Stimulated activated CD4-positive, alpha-beta T cell treated with anti-CD3 and anti-CD28 coated beads, Interleukin-1b, Interleukin-23, amount 100 ng/mL, for 4 hours (primary cell): ENCODE measurements around the gene CFTR.

ENCODE experiments used
- DNase-seq, 2 donors: peaks; one replicate each; pipeline ENCODE4 v3.0.0-alpha.2; 2020; ENCODE audit warnings: low read depth in 2 of 2

Gene CFTR

DNA sequence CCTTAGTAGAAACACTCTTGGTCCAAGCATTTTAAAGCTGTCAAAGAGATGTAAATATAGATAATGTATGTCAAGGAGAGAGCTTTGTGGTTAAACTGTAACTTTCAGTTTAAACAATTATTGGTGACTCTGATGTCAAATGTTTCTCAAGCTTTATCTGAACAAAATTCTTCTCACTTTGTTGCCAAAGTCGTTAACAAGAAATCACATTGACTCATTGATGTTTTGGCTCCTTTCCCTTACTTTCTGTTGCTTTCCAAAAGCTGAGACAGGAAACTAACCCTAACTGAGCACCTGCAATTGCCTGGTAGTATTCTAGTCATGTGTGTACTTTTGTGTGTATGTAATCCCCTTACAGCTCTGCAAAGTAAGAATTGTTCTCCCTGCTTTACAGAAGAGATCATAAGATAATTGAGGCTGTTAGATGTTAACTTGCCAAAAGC, 108.5 kb downstream of the CFTR start:
- DNase-seq = no peak

- no peak for DNase-seq
Measured at GRCh38 chr7:117590191-117590590, 110.4 kb downstream of the CFTR start.

DNA sequence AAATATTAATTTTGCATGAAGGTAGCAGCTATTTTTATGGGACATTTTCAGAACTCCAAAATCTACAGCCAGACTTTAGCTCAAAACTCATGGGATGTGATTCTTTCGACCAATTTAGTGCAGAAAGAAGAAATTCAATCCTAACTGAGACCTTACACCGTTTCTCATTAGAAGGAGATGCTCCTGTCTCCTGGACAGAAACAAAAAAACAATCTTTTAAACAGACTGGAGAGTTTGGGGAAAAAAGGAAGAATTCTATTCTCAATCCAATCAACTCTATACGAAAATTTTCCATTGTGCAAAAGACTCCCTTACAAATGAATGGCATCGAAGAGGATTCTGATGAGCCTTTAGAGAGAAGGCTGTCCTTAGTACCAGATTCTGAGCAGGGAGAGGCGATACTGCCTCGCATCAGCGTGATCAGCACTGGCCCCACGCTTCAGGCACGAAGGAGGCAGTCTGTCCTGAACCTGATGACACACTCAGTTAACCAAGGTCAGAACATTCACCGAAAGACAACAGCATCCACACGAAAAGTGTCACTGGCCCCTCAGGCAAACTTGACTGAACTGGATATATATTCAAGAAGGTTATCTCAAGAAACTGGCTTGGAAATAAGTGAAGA, 112.3 kb downstream of the CFTR start:
- DNase-seq = no peak

DNA sequence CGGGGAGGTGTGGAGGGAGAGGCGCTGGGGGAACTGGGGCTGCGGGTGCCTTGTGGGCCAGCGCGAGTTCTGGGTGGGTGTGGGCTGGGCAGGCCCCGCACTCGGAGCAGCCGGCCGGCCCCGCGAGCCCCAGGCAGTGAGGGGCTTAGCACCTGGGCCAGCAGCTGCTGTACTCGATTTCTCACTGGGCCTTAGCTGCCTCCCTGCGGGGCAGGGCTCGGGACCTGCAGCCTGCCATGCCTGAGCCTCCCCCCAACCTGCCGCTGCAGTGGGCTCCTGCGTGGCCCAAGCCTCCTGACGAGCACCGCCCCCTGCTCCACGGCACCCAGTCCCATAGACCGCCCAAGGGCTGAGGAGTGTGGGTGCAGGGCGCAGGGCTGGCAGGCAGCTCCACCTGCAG, 116.3 kb downstream of the CFTR start:
- DNase-seq = no peak

DNA sequence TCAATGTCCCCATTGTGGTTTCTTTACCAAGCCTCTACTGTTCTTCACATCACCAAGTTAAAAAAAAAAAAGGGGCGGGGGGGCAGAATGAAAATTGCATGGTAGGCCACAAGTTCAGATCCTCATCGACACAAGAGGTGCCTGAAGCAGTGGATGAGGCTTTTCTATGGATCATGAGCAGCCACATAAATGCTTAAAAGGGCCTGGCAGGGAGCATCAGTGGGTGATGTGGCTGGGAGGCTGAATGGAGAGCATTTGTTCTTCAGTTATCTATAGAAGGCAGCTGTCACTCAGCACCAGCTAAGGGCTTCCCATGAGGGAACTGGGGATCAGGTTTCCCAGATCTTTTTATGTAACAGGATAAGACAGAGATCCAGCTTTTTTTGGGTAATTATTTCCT, 117.9 kb downstream of the CFTR start:
- no peak for DNase-seq

GRCh38 chr7:117600911-117601310, 121.1 kb downstream of the CFTR start:
- DNase-seq = no peak

GRCh38 chr7:117603627-117604026, 123.8 kb downstream of the CFTR start:
- no peak for DNase-seq

DNA sequence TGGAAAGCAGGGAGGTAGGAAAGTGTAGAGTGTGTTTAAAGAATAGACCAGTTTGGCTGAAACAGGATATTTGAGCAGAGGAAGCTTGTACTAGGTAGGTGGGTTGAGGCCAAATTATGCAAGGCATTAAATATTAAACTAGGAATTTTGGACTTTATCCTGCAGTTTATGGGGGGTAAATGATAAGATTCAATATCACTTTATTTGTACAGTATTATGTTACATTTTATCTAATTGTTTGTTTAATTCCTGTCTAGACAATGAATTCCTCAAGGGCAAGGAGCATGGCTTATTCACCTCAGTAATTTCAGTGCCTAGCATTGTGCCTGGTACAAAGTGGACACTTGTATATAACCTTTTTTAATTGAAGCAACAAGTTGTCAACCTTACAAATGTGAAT, 125.9 kb downstream of the CFTR start:
- DNase-seq = no peak

DNA sequence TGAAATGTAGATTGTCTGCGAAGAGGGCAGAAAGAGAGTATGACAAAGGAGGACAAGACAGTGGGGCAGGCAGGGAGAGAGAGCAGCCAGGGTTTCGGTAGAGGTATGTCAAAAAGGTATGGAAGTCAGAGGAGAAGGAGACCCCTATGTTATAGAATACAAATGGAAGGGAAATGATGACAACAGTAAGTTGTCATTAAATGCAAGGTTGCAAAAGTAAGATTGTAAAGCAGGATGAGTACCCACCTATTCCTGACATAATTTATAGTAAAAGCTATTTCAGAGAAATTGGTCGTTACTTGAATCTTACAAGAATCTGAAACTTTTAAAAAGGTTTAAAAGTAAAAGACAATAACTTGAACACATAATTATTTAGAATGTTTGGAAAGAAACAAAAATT, 126.3 kb downstream of the CFTR start:
- DNase-seq = no peak

DNA sequence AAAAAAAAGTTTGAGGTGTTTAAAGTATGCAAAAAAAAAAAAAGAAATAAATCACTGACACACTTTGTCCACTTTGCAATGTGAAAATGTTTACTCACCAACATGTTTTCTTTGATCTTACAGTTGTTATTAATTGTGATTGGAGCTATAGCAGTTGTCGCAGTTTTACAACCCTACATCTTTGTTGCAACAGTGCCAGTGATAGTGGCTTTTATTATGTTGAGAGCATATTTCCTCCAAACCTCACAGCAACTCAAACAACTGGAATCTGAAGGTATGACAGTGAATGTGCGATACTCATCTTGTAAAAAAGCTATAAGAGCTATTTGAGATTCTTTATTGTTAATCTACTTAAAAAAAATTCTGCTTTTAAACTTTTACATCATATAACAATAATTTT, 130.6 kb downstream of the CFTR start:
- DNase-seq = no peak

DNA sequence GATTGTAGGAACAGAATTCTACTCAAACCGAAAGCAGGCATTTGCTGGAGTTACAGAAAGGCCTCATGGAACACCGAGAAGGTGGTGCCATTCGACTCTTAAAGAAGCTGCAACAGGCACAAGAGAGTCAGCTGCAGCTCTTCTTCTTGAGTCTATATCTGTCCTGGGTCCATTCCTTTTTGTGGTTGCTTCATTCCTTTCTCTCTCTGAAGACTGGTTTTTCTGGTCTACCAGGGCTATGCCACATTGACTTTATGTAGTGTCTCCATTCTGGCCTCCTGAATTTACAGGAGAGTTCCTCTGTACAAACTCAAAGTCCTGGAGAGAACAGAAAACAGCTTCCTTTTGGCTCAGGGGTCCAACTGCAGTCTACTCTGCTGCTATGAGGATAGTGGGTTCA, 132.8 kb downstream of the CFTR start:
- DNase-seq = no peak

DNA sequence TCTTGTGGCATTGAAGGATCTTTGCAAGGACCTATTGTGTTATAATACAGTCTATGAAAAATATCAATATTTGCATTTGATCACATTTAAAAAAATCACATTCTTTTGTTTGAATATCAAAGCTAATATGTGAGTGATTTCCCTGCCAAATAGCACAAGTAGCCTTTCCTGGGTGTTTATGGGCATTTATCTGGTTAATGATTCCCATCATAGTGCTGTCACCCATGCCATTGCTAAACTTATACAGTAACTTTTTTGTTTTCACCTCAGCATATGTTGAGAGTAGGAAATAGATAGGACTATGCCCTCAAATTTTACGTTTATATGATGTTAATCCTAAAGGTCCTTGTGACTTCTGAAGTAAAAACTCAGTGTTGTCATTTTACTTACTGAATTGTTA, 136.9 kb downstream of the CFTR start:
- DNase-seq = no peak

- no peak for DNase-seq
Measured at GRCh38 chr7:117619681-117620080, 139.9 kb downstream of the CFTR start.

- DNase-seq = no peak
Measured at GRCh38 chr7:117621075-117621618, 141.3 kb downstream of the CFTR start.

DNA sequence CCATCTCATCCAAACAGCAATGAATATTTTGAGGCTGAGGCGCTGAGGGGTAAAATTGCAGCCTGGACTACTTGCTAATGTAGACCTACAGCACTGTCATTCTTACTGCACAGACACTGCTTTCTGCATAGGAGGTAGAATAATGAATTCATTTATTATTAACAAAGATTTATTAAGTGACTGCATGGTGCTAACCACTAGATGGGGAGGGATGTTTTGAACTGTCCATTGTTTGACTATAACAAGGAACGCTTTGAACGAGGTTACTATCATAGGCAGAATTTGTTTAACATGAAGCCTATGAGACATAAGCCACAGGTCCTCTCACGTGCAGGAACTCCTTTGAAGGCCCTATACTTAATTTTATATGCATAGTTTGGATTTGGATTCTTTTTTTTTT, 143.8 kb downstream of the CFTR start:
- DNase-seq = no peak

DNA sequence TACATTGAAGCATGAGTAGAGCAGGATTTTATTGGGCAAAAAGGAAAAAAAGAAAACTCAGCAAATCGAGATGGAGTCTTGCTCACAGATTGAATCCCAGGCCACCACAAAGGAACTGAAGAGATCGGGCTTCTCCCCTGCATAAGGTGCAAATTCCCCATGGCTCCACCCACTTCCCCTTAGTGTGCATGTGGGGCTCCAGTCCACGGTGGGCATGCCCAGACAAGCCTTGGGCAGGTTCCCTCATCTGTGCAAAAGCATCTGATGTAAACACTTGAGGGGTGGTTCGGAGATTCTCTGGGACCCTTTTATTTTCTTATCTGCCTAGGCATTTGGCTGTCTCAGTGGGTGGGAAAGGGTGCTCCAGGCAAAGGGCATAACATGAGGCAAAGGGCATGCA, 150.7 kb downstream of the CFTR start:
- no peak for DNase-seq

GRCh38 chr7:117630907-117631564, 151.2 kb downstream of the CFTR start:
- no peak for DNase-seq

DNA sequence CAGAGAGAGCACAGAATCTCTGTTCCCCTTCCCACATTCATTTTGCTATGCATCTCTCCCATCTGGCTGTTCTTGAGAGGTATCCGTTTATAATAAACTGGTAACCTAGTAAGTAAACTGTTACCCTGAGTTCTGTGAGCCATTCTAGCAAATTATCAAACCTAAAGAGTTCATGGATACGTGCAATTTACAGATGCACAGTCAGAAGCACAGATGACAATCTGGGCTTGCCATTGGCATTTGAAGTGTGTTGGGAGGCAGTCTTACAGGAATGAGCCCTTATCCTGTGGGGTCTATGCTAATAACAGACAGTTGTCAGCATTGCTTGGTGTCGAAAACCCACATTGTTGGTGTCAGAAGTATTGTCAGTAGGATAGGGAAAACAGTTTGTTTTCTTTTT, 151.8 kb downstream of the CFTR start:
- no peak for DNase-seq

GRCh38 chr7:117637937-117638336, 158.1 kb downstream of the CFTR start:
- DNase-seq = no peak

GRCh38 chr7:117639966-117640365, 160.1 kb downstream of the CFTR start:
- no peak for DNase-seq

DNA sequence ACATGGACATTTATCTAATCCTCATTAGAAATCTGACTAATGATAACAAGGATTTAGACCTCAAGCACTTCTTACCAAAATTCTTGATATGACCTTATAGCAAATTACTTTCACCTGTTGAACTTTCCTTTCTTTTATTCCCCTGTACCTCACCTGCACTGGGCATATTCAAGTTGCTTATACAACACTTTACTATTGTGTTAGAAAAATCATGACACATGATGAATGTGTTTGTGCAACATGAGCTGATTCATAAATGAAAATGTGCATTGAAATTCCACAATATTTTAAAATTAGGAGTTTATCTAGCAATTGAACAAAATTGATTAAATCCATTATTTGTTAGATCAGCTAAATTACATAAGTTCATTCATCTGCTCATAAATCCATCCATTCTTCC, 160.6 kb downstream of the CFTR start:
- no peak for DNase-seq

GRCh38 chr7:117645481-117646165, 165.8 kb downstream of the CFTR start:
- DNase-seq = no peak
